MCF 10A (cell line): ENCODE results near the gene CFAP97D1. TPM values are rescaled to one million over a fixed set of nuclear protein-coding genes. Genes with fewer than 3 reads are reported as not detected.
A peak's percentile ranks its signal among the peaks of the same experiment; 100 is the strongest.
"Not testable (repeated sequence)": the region's sequence is repeated elsewhere in the genome, so short reads cannot be mapped to it uniquely, and the experiment has no call there.

Experiments
- BruUV-seq: library from RNA; stranded (reverse); fragments of 400-500 nt; replicated peaks from 2 replicates; lab custom pipeline; 2021; lab: Mats Ljungman, UMichigan
- CTCF ChIA-PET: fragments of 300-600 bp; sonication (Branson Sonifier 250); formaldehyde crosslinking; extraction: SDS; loops from one replicate; lab custom pipeline; 2021; ENCODE audit warnings: antibody characterized with exemption, inconsistent platforms; lab: Yijun Ruan, JAX
- POLR2A ChIA-PET: fragments of 300-600, 350-650 bp; sonication (Branson Sonifier 250); formaldehyde crosslinking; extraction: SDS; loops from one replicate; lab custom pipeline; 2020; ENCODE audit warnings: antibody characterized with exemption, inconsistent platforms; lab: Yijun Ruan, JAX
- DNase-seq: peaks from one replicate; pipeline ENCODE4 v3.0.0-alpha.2; 2018; ENCODE audit not compliant: unreplicated experiment
- H3K27ac Mint-ChIP-seq: one replicate; pipeline ENCODE4 v1.8.0; 2022; ENCODE audit warnings: mild to moderate bottlenecking, low read depth, mixed read lengths; ENCODE audit not compliant: unreplicated experiment
- H3K27me3 Mint-ChIP-seq: one replicate; pipeline ENCODE4 v1.8.0; 2022; ENCODE audit warnings: mixed read lengths; ENCODE audit not compliant: insufficient read depth, unreplicated experiment
- H3K36me3 Mint-ChIP-seq: one replicate; pipeline ENCODE4 v1.8.0; 2022; ENCODE audit warnings: mild to moderate bottlenecking, moderate library complexity, mixed read lengths; ENCODE audit not compliant: insufficient read depth, unreplicated experiment
- H3K4me1 Mint-ChIP-seq: one replicate; pipeline ENCODE4 v1.8.0; 2022; ENCODE audit warnings: mixed read lengths; ENCODE audit not compliant: insufficient read depth, unreplicated experiment
- H3K4me3 Mint-ChIP-seq: one replicate; pipeline ENCODE4 v1.8.0; 2022; ENCODE audit warnings: mild to moderate bottlenecking, moderate library complexity, mixed read lengths; ENCODE audit not compliant: unreplicated experiment
- H3K9me3 Mint-ChIP-seq: one replicate; pipeline ENCODE4 v1.8.0; 2022; ENCODE audit warnings: mixed read lengths; ENCODE audit not compliant: unreplicated experiment
- intact Hi-C: fragments of 100-400 bp; cut with micrococcal nuclease; formaldehyde crosslinking; loops from 2 replicates; pipeline ENCODE4 v1.14.1; 2022
- total RNA-seq: library from RNA; stranded (reverse); gene quantifications from 2 replicates; pipeline ENCODE4 v1.2.3, GENCODE V29; 2022
- TF ChIP-seq, protein P1 (sequence below): fragments of 200-600 bp; IDR thresholded peaks from one replicate; pipeline ENCODE4 v1.8.0; 2022; ENCODE audit warnings: antibody characterized with exemption, mild to moderate bottlenecking; ENCODE audit not compliant: unreplicated experiment

CFAP97D1 gene
- total RNA-seq, 1 experiment from 2014 or later = not detected

DNA sequence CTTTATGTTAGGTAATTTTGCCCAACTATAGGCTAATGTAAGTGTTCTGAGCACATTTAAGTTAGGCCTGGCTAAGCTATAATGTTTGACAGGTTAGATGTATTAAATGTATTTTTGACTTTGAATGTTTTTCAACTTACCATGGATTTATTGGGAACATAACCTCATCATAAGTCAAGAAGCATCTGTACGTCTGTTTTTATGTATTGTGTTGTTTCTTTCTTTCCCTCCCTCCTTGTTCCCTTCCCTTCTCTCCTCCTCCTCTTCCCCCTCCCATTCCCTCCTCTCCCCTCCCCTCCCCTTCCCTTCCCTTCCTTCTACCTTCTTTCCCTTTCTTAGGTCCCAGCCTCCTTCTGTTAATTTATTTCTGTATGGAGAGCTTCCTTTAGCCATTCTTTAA lies 9.2 kb downstream of the CFAP97D1 start:
- TF ChIP-seq, protein P1, sequence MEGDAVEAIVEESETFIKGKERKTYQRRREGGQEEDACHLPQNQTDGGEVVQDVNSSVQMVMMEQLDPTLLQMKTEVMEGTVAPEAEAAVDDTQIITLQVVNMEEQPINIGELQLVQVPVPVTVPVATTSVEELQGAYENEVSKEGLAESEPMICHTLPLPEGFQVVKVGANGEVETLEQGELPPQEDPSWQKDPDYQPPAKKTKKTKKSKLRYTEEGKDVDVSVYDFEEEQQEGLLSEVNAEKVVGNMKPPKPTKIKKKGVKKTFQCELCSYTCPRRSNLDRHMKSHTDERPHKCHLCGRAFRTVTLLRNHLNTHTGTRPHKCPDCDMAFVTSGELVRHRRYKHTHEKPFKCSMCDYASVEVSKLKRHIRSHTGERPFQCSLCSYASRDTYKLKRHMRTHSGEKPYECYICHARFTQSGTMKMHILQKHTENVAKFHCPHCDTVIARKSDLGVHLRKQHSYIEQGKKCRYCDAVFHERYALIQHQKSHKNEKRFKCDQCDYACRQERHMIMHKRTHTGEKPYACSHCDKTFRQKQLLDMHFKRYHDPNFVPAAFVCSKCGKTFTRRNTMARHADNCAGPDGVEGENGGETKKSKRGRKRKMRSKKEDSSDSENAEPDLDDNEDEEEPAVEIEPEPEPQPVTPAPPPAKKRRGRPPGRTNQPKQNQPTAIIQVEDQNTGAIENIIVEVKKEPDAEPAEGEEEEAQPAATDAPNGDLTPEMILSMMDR = no peak
- Mint-ChIP-seq H3K4me3 (no peak overlapping the region), H3K9me3 (peaks cover 7% of the 10 kb centered on the region), H3K4me1 (peaks cover 9% of the 10 kb centered on the region), H3K36me3 (no peaks in the 10 kb centered on the region), H3K27me3 (peaks cover 2% of the 10 kb centered on the region), H3K27ac (no peak overlapping the region)
- intact Hi-C loops = no loop called here
- CTCF ChIA-PET = interaction anchor here (0.6 to 2.1 kb wide), 5 partner anchors 25 to 208 kb away, joined by 3 to 18 read pairs (median 7); partner anchors contain the start of gene CD300LG
- POLR2A ChIA-PET = interaction anchor here (1.6 kb wide), 1 partner anchor 10 kb away, joined by 8 read pairs; the partner anchor contains the start of genes CFAP97D1 and DUSP3
- BruUV-seq = no TSS peak
- no peak for DNase-seq

GRCh38 chr17:43790311-43790940 lies 10.2 kb downstream of the CFAP97D1 start:
- ChIA-PET CTCF (interaction anchor here (0.7 to 1.6 kb wide), 5 partner anchors 18 to 207 kb away, joined by 3 to 18 read pairs (median 4); partner anchors contain the start of gene CD300LG), POLR2A (interaction anchor here (0.6 to 1.6 kb wide), 2 partner anchors 11 to 15 kb away, joined by 3 to 8 read pairs; partner anchors contain the start of genes CFAP97D1 and DUSP3)
- BruUV-seq = no TSS peak
- Mint-ChIP-seq H3K4me3 (no peak overlapping the region), H3K9me3 (no peaks in the 10 kb centered on the region), H3K27ac (no peak overlapping the region), H3K4me1 (peaks cover 5% of the 10 kb centered on the region), H3K36me3 (no peaks in the 10 kb centered on the region), H3K27me3 (peaks cover 11% of the 10 kb centered on the region)
- DNase-seq = peak; percentile 66
- TF ChIP-seq, protein P1 = peak; percentile 30
- intact Hi-C loops = loop anchor here (2.0 kb wide), 1 partner anchor 56 kb away; the partner anchor contains the start of gene CD300LG

- H3K36me3 Mint-ChIP-seq = no peaks in the 10 kb centered on the region
- intact Hi-C loops = loop anchor here (2.0 kb wide), 1 partner anchor 55 kb away; the partner anchor contains the start of gene CD300LG
- TF ChIP-seq, protein P1 = no peak
Observed at GRCh38 chr17:43791589-43791988, 11.4 kb downstream of the CFAP97D1 start.

DNA sequence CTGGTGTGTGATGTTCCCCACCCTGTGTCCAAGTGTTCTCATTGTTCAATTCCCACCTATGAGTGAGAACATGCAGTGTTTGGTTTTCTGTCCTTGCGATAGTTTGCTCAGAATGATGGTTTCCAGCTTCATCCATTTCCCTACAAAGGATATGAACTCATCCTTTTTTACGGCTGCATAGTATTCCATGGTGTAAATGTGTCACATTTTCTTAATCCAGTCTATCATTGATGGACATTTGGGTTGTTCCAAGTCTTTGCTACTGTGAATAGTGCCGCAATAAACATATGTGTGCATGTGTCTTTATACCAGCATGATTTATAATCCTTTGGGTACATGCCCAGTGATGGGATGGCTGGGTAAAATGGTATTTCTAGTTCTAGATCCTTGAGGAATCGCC lies 12.4 kb downstream of the CFAP97D1 start:
- H3K27ac Mint-ChIP-seq, H3K4me3 Mint-ChIP-seq, BruUV-seq, H3K9me3 Mint-ChIP-seq, H3K4me1 Mint-ChIP-seq, intact Hi-C loops, H3K36me3 Mint-ChIP-seq, DNase-seq, CTCF ChIA-PET: not testable (repeated sequence)
- H3K27me3 Mint-ChIP-seq = peaks cover 30% of the 10 kb centered on the region
- POLR2A ChIA-PET = interaction anchor here (0.7 kb wide), 1 partner anchor 20 kb away, joined by 3 read pairs; no protein-coding TSS in a partner anchor

More at GRCh38 chr17:43791589-43791988, 11.4 kb downstream of the CFAP97D1 start:
- BruUV-seq = no TSS peak
- ChIA-PET POLR2A (no interaction called here), CTCF (interaction anchor here (0.6 kb wide), 1 partner anchor 70 kb away, joined by 3 read pairs; no protein-coding TSS in a partner anchor)
- Mint-ChIP-seq H3K4me3 (peak overlapping the region; percentile 33), H3K27ac (no peak overlapping the region), H3K9me3 (no peaks in the 10 kb centered on the region), H3K4me1 (peaks cover 5% of the 10 kb centered on the region), H3K27me3 (peaks cover 20% of the 10 kb centered on the region)
- DNase-seq = peak; percentile 77

GRCh38 chr17:43798024-43798423 lies 17.8 kb downstream of the CFAP97D1 start:
- H3K9me3 Mint-ChIP-seq, CTCF ChIA-PET, POLR2A ChIA-PET, H3K27ac Mint-ChIP-seq, H3K36me3 Mint-ChIP-seq, DNase-seq, BruUV-seq, H3K4me1 Mint-ChIP-seq, H3K4me3 Mint-ChIP-seq, intact Hi-C loops: not testable (repeated sequence)
- peaks cover 30% of the 10 kb centered on the region for H3K27me3 Mint-ChIP-seq
